HEK293 (cell line): ENCODE measurements around the gene DRAP1.

Experiments
- BCL11A ChIP-seq: fragments of 450-650 bp; formaldehyde crosslinking; IDR thresholded peaks from 2 replicates; pipeline ENCODE4 v1.5.1; 2016; ENCODE audit warnings: low read depth, missing biosample characterization, missing genetic modification characterization
- GLI2 ChIP-seq: fragments of 450-650 bp; formaldehyde crosslinking; IDR thresholded peaks from 2 replicates; pipeline ENCODE4; 2017; ENCODE audit warnings: missing biosample characterization, missing genetic modification characterization, low read depth, borderline replicate concordance
- KLF16 ChIP-seq: fragments of 450-650 bp; formaldehyde crosslinking; IDR thresholded peaks from 2 replicates; pipeline ENCODE4 v1.5.1; 2017; ENCODE audit warnings: missing biosample characterization, missing genetic modification characterization
- TCF7L2 ChIP-seq: IDR thresholded peaks from 2 replicates; pipeline ENCODE4 v1.6.1; 2011; ENCODE audit warnings: low read depth, mild to moderate bottlenecking, inconsistent platforms, low read length, moderate library complexity, borderline replicate concordance
- WT1 ChIP-seq: fragments of 450-650 bp; formaldehyde crosslinking; IDR thresholded peaks from 2 replicates; pipeline ENCODE4 v1.5.1; 2016; ENCODE audit warnings: missing biosample characterization, missing genetic modification characterization
- ZBTB21 ChIP-seq: fragments of 450-650 bp; formaldehyde crosslinking; IDR thresholded peaks from 2 replicates; pipeline ENCODE4 v1.5.1; 2017; ENCODE audit warnings: missing biosample characterization, missing genetic modification characterization
- ZBTB48 ChIP-seq: fragments of 450-650 bp; formaldehyde crosslinking; IDR thresholded peaks from 2 replicates; pipeline ENCODE4 v1.5.1; 2016; ENCODE audit warnings: missing biosample characterization, missing genetic modification characterization
- ZBTB8A ChIP-seq: fragments of 450-650 bp; formaldehyde crosslinking; IDR thresholded peaks from 2 replicates; pipeline ENCODE4 v1.5.1; 2016; ENCODE audit warnings: missing biosample characterization, missing genetic modification characterization
- ZIC2 ChIP-seq: fragments of 450-650 bp; formaldehyde crosslinking; IDR thresholded peaks from 2 replicates; pipeline ENCODE4 v1.5.1; 2016; ENCODE audit warnings: missing biosample characterization, missing genetic modification characterization
- ZNF133 ChIP-seq: fragments of 450-650 bp; formaldehyde crosslinking; IDR thresholded peaks from 2 replicates; pipeline ENCODE4 v1.5.1; 2016; ENCODE audit warnings: missing biosample characterization, missing genetic modification characterization
- ZNF202 ChIP-seq: fragments of 450-650 bp; formaldehyde crosslinking; IDR thresholded peaks from 2 replicates; pipeline ENCODE4 v1.5.1; 2016; ENCODE audit warnings: missing biosample characterization, missing genetic modification characterization, borderline replicate concordance
- ZNF23 ChIP-seq: fragments of 450-650 bp; formaldehyde crosslinking; IDR thresholded peaks from 2 replicates; pipeline ENCODE4 v1.5.1; 2016; ENCODE audit warnings: missing biosample characterization, missing genetic modification characterization, borderline replicate concordance
- ZNF311 ChIP-seq: fragments of 450-650 bp; formaldehyde crosslinking; IDR thresholded peaks from 2 replicates; pipeline ENCODE4 v1.5.1; 2017; ENCODE audit warnings: missing biosample characterization, missing genetic modification characterization, borderline replicate concordance
- ZNF324 ChIP-seq: fragments of 450-650 bp; formaldehyde crosslinking; IDR thresholded peaks from 2 replicates; pipeline ENCODE4 v1.5.1; 2016; ENCODE audit warnings: missing biosample characterization, missing genetic modification characterization
- ZNF350 ChIP-seq: fragments of 450-650 bp; formaldehyde crosslinking; IDR thresholded peaks from 2 replicates; pipeline ENCODE4 v1.5.0; 2017; ENCODE audit warnings: missing biosample characterization, mild to moderate bottlenecking, missing genetic modification characterization
- ZNF48 ChIP-seq: fragments of 450-650 bp; formaldehyde crosslinking; IDR thresholded peaks from 2 replicates; pipeline ENCODE4 v1.5.1; 2016; ENCODE audit warnings: missing biosample characterization, missing genetic modification characterization
- ZNF560 ChIP-seq: fragments of 450-650 bp; formaldehyde crosslinking; IDR thresholded peaks from 2 replicates; pipeline ENCODE4 v1.5.1; 2017; ENCODE audit warnings: missing biosample characterization, missing genetic modification characterization, borderline replicate concordance
- ZNF585B ChIP-seq: fragments of 450-650 bp; formaldehyde crosslinking; IDR thresholded peaks from 2 replicates; pipeline ENCODE4 v1.5.1; 2016; ENCODE audit warnings: missing biosample characterization, missing genetic modification characterization
- ZNF600 ChIP-seq: fragments of 450-650 bp; formaldehyde crosslinking; IDR thresholded peaks from 2 replicates; pipeline ENCODE4 v1.5.1; 2016; ENCODE audit warnings: missing biosample characterization, missing genetic modification characterization
- ZNF623 ChIP-seq: fragments of 450-650 bp; formaldehyde crosslinking; IDR thresholded peaks from 2 replicates; pipeline ENCODE4 v1.5.1; 2016; ENCODE audit warnings: missing biosample characterization, missing genetic modification characterization
- ZNF670 ChIP-seq: fragments of 450-650 bp; formaldehyde crosslinking; IDR thresholded peaks from 2 replicates; pipeline ENCODE4 v1.5.1; 2016; ENCODE audit warnings: missing biosample characterization, missing genetic modification characterization, low read depth
- ZNF677 ChIP-seq: fragments of 450-650 bp; IDR thresholded peaks from 2 replicates; pipeline ENCODE4 v1.5.0; 2018; ENCODE audit warnings: missing biosample characterization, mild to moderate bottlenecking, missing genetic modification characterization, moderate library complexity
- ZSCAN16 ChIP-seq: fragments of 450-650 bp; formaldehyde crosslinking; IDR thresholded peaks from 2 replicates; pipeline ENCODE4 v1.5.1; 2016; ENCODE audit warnings: missing biosample characterization, missing genetic modification characterization
- TF ChIP-seq, protein P1 (sequence below): fragments of 450-650 bp; formaldehyde crosslinking; IDR thresholded peaks from 2 replicates; pipeline ENCODE4 v1.5.1; 2016; ENCODE audit warnings: missing biosample characterization, missing genetic modification characterization, low read depth
- TF ChIP-seq, protein P2 (sequence below): fragments of 450-650 bp; formaldehyde crosslinking; IDR thresholded peaks from 2 replicates; pipeline ENCODE4; 2016; ENCODE audit warnings: missing biosample characterization, missing genetic modification characterization
- TF ChIP-seq, protein P3 (sequence below): fragments of 450-650 bp; formaldehyde crosslinking; IDR thresholded peaks from 2 replicates; pipeline ENCODE4 v1.5.1; 2017; ENCODE audit warnings: missing biosample characterization, mild to moderate bottlenecking, missing genetic modification characterization, moderate library complexity
- TF ChIP-seq, protein P4 (sequence below): fragments of 450-650 bp; formaldehyde crosslinking; IDR thresholded peaks from 2 replicates; pipeline ENCODE4 v1.5.1; 2016; ENCODE audit warnings: missing biosample characterization, missing genetic modification characterization, low read depth
- TF ChIP-seq, protein P5 (sequence below): fragments of 450-650 bp; formaldehyde crosslinking; IDR thresholded peaks from 2 replicates; pipeline ENCODE4 v1.5.1; 2016; ENCODE audit warnings: missing biosample characterization, missing genetic modification characterization
- TF ChIP-seq, protein P6 (sequence below): fragments of 450-650 bp; formaldehyde crosslinking; IDR thresholded peaks from 2 replicates; pipeline ENCODE4 v1.5.1; 2016; ENCODE audit warnings: missing biosample characterization, missing genetic modification characterization
- TF ChIP-seq, protein P7 (sequence below): fragments of 450-650 bp; formaldehyde crosslinking; IDR thresholded peaks from 2 replicates; pipeline ENCODE4 v1.5.1; 2016; ENCODE audit warnings: missing biosample characterization, missing genetic modification characterization

DRAP1 gene

DNA sequence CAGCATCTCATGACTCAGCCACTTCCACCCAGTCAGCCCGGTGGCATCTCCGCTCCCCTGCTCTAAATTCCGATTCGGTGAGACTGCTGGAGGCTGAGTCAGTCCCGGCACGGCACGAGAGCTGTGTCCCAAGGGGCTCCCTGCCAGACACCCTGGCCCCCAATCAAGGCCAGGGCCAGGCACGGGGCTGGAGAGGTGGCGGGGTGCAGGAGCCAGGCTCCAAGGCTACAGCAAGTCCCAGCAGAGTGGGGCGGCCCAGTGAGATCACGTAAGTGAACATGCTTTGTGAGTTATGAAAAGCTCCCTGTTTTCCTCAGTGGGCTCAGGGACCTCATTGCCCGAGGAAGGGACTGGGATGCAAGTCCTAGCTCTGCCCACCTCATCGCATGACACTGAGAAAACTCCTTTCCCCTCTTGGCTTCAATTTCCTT is 3.4 kb upstream of the DRAP1 start (continued):
- TF ChIP-seq, protein P1, sequence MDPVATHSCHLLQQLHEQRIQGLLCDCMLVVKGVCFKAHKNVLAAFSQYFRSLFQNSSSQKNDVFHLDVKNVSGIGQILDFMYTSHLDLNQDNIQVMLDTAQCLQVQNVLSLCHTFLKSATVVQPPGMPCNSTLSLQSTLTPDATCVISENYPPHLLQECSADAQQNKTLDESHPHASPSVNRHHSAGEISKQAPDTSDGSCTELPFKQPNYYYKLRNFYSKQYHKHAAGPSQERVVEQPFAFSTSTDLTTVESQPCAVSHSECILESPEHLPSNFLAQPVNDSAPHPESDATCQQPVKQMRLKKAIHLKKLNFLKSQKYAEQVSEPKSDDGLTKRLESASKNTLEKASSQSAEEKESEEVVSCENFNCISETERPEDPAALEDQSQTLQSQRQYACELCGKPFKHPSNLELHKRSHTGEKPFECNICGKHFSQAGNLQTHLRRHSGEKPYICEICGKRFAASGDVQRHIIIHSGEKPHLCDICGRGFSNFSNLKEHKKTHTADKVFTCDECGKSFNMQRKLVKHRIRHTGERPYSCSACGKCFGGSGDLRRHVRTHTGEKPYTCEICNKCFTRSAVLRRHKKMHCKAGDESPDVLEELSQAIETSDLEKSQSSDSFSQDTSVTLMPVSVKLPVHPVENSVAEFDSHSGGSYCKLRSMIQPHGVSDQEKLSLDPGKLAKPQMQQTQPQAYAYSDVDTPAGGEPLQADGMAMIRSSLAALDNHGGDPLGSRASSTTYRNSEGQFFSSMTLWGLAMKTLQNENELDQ, result no peak
- TF ChIP-seq GLI2 (tag by site-specific recombination) (no peak), ZNF23 (tag by site-specific recombination) (no peak), ZNF202 (tag by site-specific recombination) (no peak), ZNF600 (tag by site-specific recombination) (peak; percentile 52), ZNF623 (tag by site-specific recombination) (no peak), ZBTB48 (peak; percentile 64), BCL11A (tag by site-specific recombination) (0 out of 2 replicates have a peak, but pooled peaks have one; percentile 26), ZNF677 (no peak), ZNF133 (no peak), ZNF670 (tag by site-specific recombination) (no peak), ZNF585B (tag by site-specific recombination) (no peak), ZNF324 (tag by site-specific recombination) (peak; percentile 34; the same call in 1 of the 2 replicates), TCF7L2 (no peak), ZIC2 (tag by site-specific recombination) (no peak), ZNF560 (tag by site-specific recombination) (no peak), KLF16 (tag by site-specific recombination) (no peak), ZNF48 (no peak), WT1 (peak; percentile 35; the same call in 1 of the 2 replicates), ZSCAN16 (no peak), ZBTB8A (tag by site-specific recombination) (peak; percentile 32; the same call in 1 of the 2 replicates), ZBTB21 (tag by site-specific recombination) (0 out of 2 replicates have a peak, but pooled peaks have one; percentile 56), ZNF350 (tag by site-specific recombination) (no peak), ZNF311 (tag by site-specific recombination) (no peak)
- TF ChIP-seq, protein P2, sequence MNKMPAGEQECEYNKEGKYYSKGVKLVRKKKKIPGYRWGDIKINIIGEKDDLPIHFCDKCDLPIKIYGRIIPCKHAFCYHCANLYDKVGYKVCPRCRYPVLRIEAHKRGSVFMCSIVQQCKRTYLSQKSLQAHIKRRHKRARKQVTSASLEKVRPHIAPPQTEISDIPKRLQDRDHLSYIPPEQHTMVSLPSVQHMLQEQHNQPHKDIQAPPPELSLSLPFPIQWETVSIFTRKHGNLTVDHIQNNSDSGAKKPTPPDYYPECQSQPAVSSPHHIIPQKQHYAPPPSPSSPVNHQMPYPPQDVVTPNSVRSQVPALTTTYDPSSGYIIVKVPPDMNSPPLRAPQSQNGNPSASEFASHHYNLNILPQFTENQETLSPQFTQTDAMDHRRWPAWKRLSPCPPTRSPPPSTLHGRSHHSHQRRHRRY (tag by site-specific recombination), result no peak
- TF ChIP-seq, protein P3, sequence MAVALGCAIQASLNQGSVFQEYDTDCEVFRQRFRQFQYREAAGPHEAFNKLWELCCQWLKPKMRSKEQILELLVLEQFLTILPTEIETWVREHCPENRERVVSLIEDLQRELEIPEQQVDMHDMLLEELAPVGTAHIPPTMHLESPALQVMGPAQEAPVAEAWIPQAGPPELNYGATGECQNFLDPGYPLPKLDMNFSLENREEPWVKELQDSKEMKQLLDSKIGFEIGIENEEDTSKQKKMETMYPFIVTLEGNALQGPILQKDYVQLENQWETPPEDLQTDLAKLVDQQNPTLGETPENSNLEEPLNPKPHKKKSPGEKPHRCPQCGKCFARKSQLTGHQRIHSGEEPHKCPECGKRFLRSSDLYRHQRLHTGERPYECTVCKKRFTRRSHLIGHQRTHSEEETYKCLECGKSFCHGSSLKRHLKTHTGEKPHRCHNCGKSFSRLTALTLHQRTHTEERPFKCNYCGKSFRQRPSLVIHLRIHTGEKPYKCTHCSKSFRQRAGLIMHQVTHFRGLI (tag by site-specific recombination), result no peak
- TF ChIP-seq, protein P4, sequence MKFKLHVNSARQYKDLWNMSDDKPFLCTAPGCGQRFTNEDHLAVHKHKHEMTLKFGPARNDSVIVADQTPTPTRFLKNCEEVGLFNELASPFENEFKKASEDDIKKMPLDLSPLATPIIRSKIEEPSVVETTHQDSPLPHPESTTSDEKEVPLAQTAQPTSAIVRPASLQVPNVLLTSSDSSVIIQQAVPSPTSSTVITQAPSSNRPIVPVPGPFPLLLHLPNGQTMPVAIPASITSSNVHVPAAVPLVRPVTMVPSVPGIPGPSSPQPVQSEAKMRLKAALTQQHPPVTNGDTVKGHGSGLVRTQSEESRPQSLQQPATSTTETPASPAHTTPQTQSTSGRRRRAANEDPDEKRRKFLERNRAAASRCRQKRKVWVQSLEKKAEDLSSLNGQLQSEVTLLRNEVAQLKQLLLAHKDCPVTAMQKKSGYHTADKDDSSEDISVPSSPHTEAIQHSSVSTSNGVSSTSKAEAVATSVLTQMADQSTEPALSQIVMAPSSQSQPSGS (tag by site-specific recombination), result no peak
- TF ChIP-seq, protein P5, sequence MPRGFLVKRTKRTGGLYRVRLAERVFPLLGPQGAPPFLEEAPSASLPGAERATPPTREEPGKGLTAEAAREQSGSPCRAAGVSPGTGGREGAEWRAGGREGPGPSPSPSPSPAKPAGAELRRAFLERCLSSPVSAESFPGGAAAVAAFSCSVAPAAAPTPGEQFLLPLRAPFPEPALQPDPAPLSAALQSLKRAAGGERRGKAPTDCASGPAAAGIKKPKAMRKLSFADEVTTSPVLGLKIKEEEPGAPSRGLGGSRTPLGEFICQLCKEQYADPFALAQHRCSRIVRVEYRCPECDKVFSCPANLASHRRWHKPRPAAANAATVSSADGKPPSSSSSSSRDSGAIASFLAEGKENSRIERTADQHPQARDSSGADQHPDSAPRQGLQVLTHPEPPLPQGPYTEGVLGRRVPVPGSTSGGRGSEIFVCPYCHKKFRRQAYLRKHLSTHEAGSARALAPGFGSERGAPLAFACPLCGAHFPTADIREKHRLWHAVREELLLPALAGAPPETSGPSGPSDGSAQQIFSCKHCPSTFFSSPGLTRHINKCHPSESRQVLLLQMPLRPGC (tag by site-specific recombination), result peak; percentile 85
- TF ChIP-seq, protein P6, sequence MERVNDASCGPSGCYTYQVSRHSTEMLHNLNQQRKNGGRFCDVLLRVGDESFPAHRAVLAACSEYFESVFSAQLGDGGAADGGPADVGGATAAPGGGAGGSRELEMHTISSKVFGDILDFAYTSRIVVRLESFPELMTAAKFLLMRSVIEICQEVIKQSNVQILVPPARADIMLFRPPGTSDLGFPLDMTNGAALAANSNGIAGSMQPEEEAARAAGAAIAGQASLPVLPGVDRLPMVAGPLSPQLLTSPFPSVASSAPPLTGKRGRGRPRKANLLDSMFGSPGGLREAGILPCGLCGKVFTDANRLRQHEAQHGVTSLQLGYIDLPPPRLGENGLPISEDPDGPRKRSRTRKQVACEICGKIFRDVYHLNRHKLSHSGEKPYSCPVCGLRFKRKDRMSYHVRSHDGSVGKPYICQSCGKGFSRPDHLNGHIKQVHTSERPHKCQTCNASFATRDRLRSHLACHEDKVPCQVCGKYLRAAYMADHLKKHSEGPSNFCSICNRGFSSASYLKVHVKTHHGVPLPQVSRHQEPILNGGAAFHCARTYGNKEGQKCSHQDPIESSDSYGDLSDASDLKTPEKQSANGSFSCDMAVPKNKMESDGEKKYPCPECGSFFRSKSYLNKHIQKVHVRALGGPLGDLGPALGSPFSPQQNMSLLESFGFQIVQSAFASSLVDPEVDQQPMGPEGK, result peak; percentile 92
- TF ChIP-seq, protein P7, sequence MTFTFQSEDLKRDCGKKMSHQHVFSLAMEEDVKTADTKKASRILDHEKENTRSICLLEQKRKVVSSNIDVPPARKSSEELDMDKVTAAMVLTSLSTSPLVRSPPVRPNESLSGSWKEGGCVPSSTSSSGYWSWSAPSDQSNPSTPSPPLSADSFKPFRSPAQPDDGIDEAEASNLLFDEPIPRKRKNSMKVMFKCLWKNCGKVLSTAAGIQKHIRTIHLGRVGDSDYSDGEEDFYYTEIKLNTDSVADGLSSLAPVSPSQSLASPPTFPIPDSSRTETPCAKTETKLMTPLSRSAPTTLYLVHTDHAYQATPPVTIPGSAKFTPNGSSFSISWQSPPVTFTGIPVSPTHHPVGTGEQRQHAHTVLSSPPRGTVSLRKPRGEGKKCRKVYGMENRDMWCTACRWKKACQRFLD (tag by site-specific recombination), result no peak
